CD4-positive, alpha-beta T cell treated with Interleukin-2 at 100 ng/mL for 4 hours (primary cell): Measurements from ENCODE around the gene EIF3C.
"Not testable (repeated sequence)": the region's sequence is repeated elsewhere in the genome, so short reads cannot be mapped to it uniquely, and the experiment has no call there.

Source experiments
- DNase-seq: peaks from one replicate; pipeline ENCODE4 v3.0.0-alpha.2; 2020; ENCODE audit warnings: low spot score

EIF3C gene

GRCh38 chr16:28750469-28751067 lies 39.3 kb downstream of the EIF3C start:
- DNase-seq = not testable (repeated sequence)

GRCh38 chr16:28751487-28751886 lies 40.2 kb downstream of the EIF3C start, which contains the start of gene NPIPB9:
TSS of gene NPIPB9 (plus strand) at chr16:28751787.
- not testable (repeated sequence) for DNase-seq

- DNase-seq = not testable (repeated sequence)
Measured at GRCh38 chr16:28781697-28782096, 70.4 kb downstream of the EIF3C start.

GRCh38 chr16:28782357-28782756 lies 71.1 kb downstream of the EIF3C start:
- DNase-seq = not testable (repeated sequence)
